Measurements from ENCODE around the gene NAT8L.

- no peak for TF ChIP-seq CTCF (IDR thresholded peaks at IDR 0.05 in 2 of 3, conservative IDR thresholded peaks at IDR 0.05 in 1 of 3; ENCODE audit: borderline replicate concordance in 1 of 3, insufficient read depth in 1 of 3, low read depth in 2 of 3, low read length in 2 of 3)
- TF ChIP-seq EZH2 (IDR thresholded peaks at IDR 0.05) = no peak
- TF ChIP-seq POLR2AphosphoS5 (IDR thresholded peaks at IDR 0.05; ENCODE audit: low read depth, low read length) = no peak
- TF ChIP-seq MAX (IDR thresholded peaks at IDR 0.05) = no peak
- no peak for TF ChIP-seq ZNF274 (IDR thresholded peaks at IDR 0.05; ENCODE audit: low read depth, low read length)
These were observed 10.3 kb upstream of the NAT8L start for GRCh38 chr4:2048831-2049230.
